ENCODE results near the gene SPTLC2.

- TF ChIP-seq EZH2 (IDR thresholded peaks at IDR 0.05; ENCODE audit: low read length, missing control alignments) (no peak), CTCF (conservative IDR thresholded peaks at IDR 0.05 in 1 of 2, IDR thresholded peaks at IDR 0.05 in 1 of 2; ENCODE audit: low read depth in 1 of 2, low read length in 2 of 2) (no peak)
Measured at GRCh38 chr14:77469539-77469938, 146.9 kb downstream of the SPTLC2 start.

All from fibroblast of lung (primary cell).